GM12891 (cell line): ENCODE measurements around the gene POLD3.

Experiments
- PAX5 ChIP-seq: IDR thresholded peaks from 2 replicates; pipeline ENCODE4 v1.6.1; 2011; ENCODE audit warnings: low read length, moderate library complexity, mild to moderate bottlenecking; ENCODE audit not compliant: insufficient read depth, severe bottlenecking
- POLR2A ChIP-seq: IDR thresholded peaks from 2 replicates; pipeline ENCODE4 v1.6.1; 2011; ENCODE audit warnings: low read depth, low read length, control low read depth
- POLR2AphosphoS5 ChIP-seq: IDR thresholded peaks from 2 replicates; pipeline ENCODE4 v1.6.1; 2011; ENCODE audit warnings: low read depth, low read length, control low read depth
- POU2F2 ChIP-seq: IDR thresholded peaks from 2 replicates; pipeline ENCODE4 v1.6.1; 2011; ENCODE audit warnings: low read depth, mild to moderate bottlenecking, control low read depth, low read length, moderate library complexity
- SPI1 ChIP-seq: IDR thresholded peaks from 2 replicates; pipeline ENCODE4 v1.6.1; 2011; ENCODE audit warnings: low read depth, low read length, control low read depth
- TAF1 ChIP-seq: IDR thresholded peaks from 2 replicates; pipeline ENCODE4 v1.6.1; 2011; ENCODE audit warnings: low read depth, low read length, control low read depth

GRCh38 chr11:74636630-74637184 lies 44.3 kb downstream of the POLD3 start:
- TF ChIP-seq POLR2A (no peak), TAF1 (no peak), POLR2AphosphoS5 (no peak), POU2F2 (no peak), SPI1 (no peak), PAX5 (no peak)
